Prostate gland (tissue), 2 donors: ENCODE data around the gene CCDC159. TPM values are rescaled to one million over a fixed set of nuclear protein-coding genes. Genes with fewer than 3 reads are reported as not detected.
"Not testable (repeated sequence)": the region's sequence is repeated elsewhere in the genome, so short reads cannot be mapped to it uniquely, and the experiment has no call there.

Source experiments
- DNase-seq: peaks from one replicate; pipeline ENCODE4 v3.0.0-alpha.2; 2019; ENCODE audit warnings: low spot score
- H3K27ac ChIP-seq, 2 donors: fragments of 200-600 bp; sonication (generic); 2 replicates each; pipeline ENCODE4 v1.5.1; 2017 to 2019
- H3K27me3 ChIP-seq: fragments of 200-600 bp; sonication (generic); replicated peaks from 2 replicates; pipeline ENCODE4 v1.5.1; 2019; ENCODE audit not compliant: insufficient read depth
- H3K36me3 ChIP-seq, 2 donors: fragments of 200-600 bp; sonication (generic); 1 replicate in 1 of 2; 2 replicates in 1 of 2; pipeline versions ENCODE4 v1.5.1 to v1.8.1; 2017 to 2019
- H3K4me1 ChIP-seq: fragments of 200-600 bp; sonication (generic); replicated peaks from 2 replicates; pipeline ENCODE4 v1.5.1; 2019
- H3K4me3 ChIP-seq, 2 donors: fragments of 200-600 bp; sonication (generic); 2 replicates each; pipeline ENCODE4 v1.5.1; 2017 to 2019
- H3K9me3 ChIP-seq: fragments of 200-600 bp; sonication (generic); 2 replicates; pipeline ENCODE4 v1.5.1; 2017
- CTCF ChIP-seq, 4 experiments: fragments of 200-600 bp in 2 of 4; fragments of 450-650 bp in 2 of 4; sonication (generic) in 2 of 4; IDR thresholded peaks; 1 replicate in 3 of 4; 2 replicates in 1 of 4; pipeline ENCODE4 v1.5.1; 2016 to 2019; ENCODE audit warnings: antibody characterized with exemption in 4 of 4, mild to moderate bottlenecking in 2 of 4, moderate library complexity in 2 of 4
- POLR2A ChIP-seq: fragments of 450-650 bp; IDR thresholded peaks from one replicate; pipeline ENCODE4 v1.6.1; 2016; ENCODE audit warnings: antibody characterized with exemption, mild to moderate bottlenecking
- POLR2AphosphoS5 ChIP-seq: sonication (generic); formaldehyde crosslinking; IDR thresholded peaks from one replicate; pipeline ENCODE4 v1.6.1; 2017; ENCODE audit warnings: antibody characterized with exemption
- WGBS: methylation state at CpG from one replicate; pipeline ENCODE4 v1.1.5; 2018; 5-methylcytosine and 5-hydroxymethylcytosine counted together
- intact Hi-C: fragments of 100-400 bp; cut with DNase I; formaldehyde crosslinking; loops from one replicate; pipeline ENCODE4 v1.14.2; 2022
- total RNA-seq, 2 donors: library from RNA; depleted of rRNA; stranded (reverse); fragments of >200 nt; gene quantifications; one replicate each; pipeline ENCODE4 v1.1.0, GENCODE V29; 2016

The CCDC159 gene
- total RNA-seq, 2 donors from 2014 or later: 51.5 to 52.4 TPM

DNA sequence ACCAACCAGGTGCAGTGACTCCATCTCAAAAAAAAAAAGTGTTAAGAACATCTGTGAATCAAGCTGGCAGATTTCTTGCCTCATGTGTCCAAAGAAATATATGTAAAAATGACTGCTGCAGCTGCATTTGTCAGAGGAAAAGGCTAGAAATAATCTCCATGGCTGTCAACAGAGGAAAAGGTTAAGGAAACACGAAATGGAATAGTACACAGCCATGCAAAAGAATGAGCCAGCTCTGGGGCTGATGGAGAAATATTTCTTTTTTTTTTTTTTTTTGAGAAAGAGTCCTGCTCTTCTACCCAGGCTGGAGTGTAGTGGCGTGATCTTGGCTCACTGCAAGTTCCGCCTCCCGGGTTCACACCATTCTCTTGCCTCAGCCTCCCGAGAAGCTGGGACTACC lies 13.5 kb upstream of the CCDC159 start:
- no peak for DNase-seq
- TF ChIP-seq POLR2AphosphoS5 (no peak), CTCF (IDR thresholded peaks at IDR 0.05) (no peak), POLR2A (no peak)
- H3K36me3 ChIP-seq: peaks cover 0 to 26% of the 10 kb centered on the region in 2 donors
- H3K9me3 ChIP-seq: no peaks in the 10 kb centered on the region
- intact Hi-C loops: no loop called here
- WGBS: 97% methylated on average over 5 of the region's 5 CpGs
- H3K4me3 ChIP-seq: no peak overlapping the region
- no peak overlapping the region for H3K27ac ChIP-seq
- no peaks in the 10 kb centered on the region for H3K4me1 ChIP-seq
- H3K27me3 ChIP-seq: no peaks in the 10 kb centered on the region

DNA sequence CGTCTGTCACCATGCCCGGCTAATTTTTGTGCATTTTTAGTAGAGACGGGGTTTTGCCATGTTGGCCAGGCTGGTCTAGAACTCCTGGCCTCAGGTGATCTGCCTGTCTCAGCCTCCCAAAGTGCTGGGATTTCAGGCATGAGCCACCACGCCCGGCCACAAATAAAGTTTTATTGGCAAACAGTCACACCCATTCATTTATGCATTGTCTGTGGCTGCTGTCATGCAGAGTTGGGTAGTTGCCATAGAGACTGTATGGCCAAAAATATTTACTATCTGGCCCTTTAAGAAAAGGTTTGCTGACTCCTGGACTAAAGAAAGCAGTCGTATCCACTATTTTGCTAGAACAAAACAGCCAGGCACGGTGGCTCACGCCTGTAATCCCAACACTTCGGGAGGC lies 12.5 kb upstream of the CCDC159 start:
- WGBS: 78% methylated on average over 9 of the region's 9 CpGs
- intact Hi-C loops, DNase-seq, H3K9me3 ChIP-seq, H3K27me3 ChIP-seq, H3K4me1 ChIP-seq, H3K27ac ChIP-seq, H3K4me3 ChIP-seq: not testable (repeated sequence)
- peaks cover 0 to 26% of the 10 kb centered on the region in 2 donors for H3K36me3 ChIP-seq

DNA sequence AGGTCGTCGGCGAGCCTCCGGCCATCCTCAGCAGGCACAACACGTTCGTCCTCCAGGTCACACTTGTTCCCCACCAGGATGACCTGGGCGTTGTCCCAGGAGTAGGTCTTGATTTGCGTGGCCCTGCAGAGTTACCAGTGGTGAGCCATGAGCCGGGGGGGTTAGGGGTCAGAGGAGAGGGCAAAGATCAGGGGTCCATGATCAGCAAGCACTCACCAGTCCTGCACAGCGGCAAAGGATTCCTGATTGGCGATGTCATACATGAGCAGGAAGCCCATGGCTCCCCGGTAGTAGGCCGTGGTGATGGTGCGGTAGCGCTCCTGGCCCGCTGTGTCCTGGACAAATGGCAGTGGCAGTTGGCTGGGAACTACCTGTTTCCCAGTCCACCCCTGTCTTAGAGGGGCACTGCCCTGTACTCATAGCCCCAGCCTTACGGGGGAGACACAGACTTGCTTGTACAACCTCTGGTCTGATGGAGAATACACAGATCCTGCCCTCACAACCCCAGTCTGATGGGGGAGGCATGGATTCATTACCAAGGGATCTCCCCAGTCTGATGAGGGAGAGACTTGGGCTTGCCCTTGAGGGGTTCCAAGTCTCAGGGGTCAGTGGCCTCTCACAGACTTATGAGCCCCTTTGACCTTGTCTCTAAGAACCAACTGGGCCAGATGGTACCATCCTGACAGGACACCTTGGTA lies 10.7 kb upstream of the CCDC159 start:
- TF ChIP-seq POLR2A: no peak
- no peak for TF ChIP-seq POLR2AphosphoS5
- no peak for TF ChIP-seq CTCF (IDR thresholded peaks at IDR 0.05)
- Histone ChIP-seq H3K4me1 (peaks cover 3% of the 10 kb centered on the region), H3K27me3 (no peaks in the 10 kb centered on the region), H3K27ac (no peak overlapping the region), H3K36me3 (peaks cover 0 to 26% of the 10 kb centered on the region in 2 donors), H3K9me3 (no peaks in the 10 kb centered on the region), H3K4me3 (no peak overlapping the region)
- intact Hi-C loops: loop anchor here (5.0 kb wide), 1 partner anchor 42 kb away; no protein-coding TSS in a partner anchor
- WGBS: 96% methylated on average over 17 of the region's 17 CpGs
- no peak for DNase-seq

- intact Hi-C loops: loop anchor here (5.0 kb wide), 1 partner anchor 40 kb away; no protein-coding TSS in a partner anchor
- Histone ChIP-seq H3K27me3 (no peaks in the 10 kb centered on the region), H3K9me3 (no peaks in the 10 kb centered on the region), H3K4me1 (peaks cover 3% of the 10 kb centered on the region), H3K27ac (no peak overlapping the region), H3K36me3 (peaks cover 0 to 26% of the 10 kb centered on the region in 2 donors), H3K4me3 (no peak overlapping the region)
- TF ChIP-seq POLR2AphosphoS5 (no peak), CTCF (IDR thresholded peaks at IDR 0.05) (no peak), POLR2A (no peak)
- DNase-seq: no peak
- 91% methylated on average over 14 of the region's 14 CpGs for WGBS
These were observed 9.2 kb upstream of the CCDC159 start for GRCh38 chr19:11337080-11337479.

DNA sequence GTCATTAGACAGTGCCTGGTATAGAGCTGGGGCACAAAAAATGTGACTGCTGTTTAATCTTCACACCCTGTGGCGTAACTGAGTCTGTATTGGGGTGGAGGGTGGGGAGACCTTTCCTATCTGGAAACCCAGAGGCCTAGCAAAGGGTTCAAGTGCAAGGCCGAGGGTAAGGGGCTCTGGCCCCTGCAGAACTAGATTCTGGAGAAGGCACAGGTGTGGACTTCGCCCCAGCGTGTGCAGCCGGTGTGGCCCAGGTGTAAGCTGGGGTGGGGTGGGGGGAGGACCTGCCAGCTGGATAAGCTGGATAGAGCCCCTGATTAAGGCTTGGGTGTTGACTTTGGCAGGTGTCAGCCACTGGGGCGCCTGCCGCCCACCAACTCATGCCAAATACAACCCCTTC lies 8.2 kb upstream of the CCDC159 start:
- Histone ChIP-seq H3K27me3 (no peaks in the 10 kb centered on the region), H3K4me3 (peak overlapping the region; percentile 75 to 83), H3K9me3 (no peaks in the 10 kb centered on the region), H3K4me1 (peaks cover 3% of the 10 kb centered on the region), H3K27ac (peak overlapping the region; percentile 87 to 90), H3K36me3 (peaks cover 0 to 17% of the 10 kb centered on the region in 2 donors)
- TF ChIP-seq CTCF (IDR thresholded peaks at IDR 0.05) (no peak), POLR2A (no peak), POLR2AphosphoS5 (no peak)
- 62% methylated on average over 7 of the region's 7 CpGs for WGBS
- no peak for DNase-seq
- intact Hi-C loops: loop anchor here (5.0 kb wide), 1 partner anchor 39 kb away; no protein-coding TSS in a partner anchor
